Nucleus accumbens (tissue), 56 donors: ENCODE data around the gene C20orf141.
A peak's percentile ranks its signal among the peaks of the same experiment; 100 is the strongest.
"Not testable (repeated sequence)": the region's sequence is repeated elsewhere in the genome, so short reads cannot be mapped to it uniquely, and the experiment has no call there.

Experiments
- DNase-seq, 56 donors: peaks; one replicate each; lab custom pipeline; 2025; lab: John Stamatoyannopoulos, UW

Gene C20orf141

GRCh38 chr20:2799271-2799670 is 15.5 kb upstream of the C20orf141 start:
- DNase-seq: no peak

DNA sequence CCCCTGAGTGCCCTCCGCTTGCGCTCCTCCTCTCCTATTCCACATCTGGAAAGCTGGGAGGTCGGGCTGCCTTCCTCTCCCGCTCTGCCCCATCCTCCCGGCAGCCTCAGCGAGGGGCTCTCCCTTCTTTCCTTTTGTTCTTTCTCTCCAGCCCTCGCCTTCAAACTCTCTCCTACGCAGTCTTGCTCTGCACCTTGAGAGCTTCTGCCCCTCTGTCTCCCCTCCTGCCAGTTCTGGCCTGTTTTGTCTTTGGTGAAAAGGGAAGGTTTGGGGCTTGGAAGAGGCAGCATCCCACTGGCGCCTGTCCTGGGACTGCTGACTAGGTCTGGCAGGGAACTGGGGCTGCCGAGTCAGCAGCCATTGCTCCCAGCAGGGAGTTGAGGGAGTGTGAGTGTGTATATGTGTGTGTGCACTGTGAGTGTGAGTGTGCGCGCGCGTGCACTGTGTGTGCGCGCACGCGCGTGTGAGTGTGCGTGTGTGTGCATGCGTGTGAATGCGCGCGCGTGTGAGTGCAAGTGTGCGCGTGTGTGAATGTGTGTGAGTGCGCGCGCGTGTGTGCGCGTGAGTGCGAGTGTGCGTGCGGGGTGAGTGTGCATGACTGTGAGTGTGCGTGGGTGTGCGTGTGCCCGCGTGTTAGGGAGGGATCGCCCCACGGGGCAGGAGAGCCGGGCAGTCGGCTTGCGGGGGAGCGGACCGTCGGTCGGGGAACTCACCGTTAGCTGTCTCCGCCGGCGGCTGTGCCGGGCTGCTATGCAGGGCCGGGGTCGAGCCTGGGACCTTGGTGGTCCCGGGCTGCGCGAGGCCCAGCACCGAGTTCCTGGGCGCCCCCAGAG is 14.9 kb upstream of the C20orf141 start:
- peak in 1 of 56 donors; percentile 23 for DNase-seq

DNA sequence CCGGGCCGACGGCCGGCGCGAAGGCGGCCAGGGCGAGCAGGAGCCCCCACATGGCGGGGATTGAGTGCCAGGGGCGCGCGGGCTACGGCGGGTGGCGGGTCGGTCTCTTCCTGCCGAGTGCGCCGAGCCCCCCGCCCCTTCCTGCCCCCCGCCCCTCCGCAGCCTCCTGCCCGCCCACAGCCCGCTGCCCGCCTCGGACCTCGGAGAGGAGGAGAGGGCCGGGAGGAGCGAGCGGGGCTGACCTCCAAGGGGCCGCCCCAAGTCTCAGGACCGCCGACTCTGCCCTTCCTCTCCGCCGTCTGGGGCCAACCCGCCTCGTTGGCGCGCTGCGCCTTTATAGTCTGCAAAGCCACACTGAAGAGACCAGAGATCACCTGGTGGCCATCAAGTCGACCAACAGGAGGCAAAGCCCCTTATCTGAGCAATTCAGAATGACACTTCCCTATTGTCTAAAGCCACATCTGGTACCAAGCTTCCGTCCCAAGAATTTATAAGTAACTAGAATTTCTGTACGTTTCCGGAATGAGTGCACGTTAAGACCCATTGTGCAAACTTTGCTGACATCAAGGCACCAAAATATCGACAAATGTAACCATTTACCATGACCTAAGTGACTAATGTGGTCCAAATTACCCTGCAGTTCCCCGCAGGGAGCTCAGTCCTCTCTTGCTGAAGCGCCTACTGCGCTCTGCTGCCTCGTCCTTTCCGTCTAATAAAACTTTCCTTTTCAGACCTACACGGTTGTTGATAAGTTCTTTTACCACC is 14.1 kb upstream of the C20orf141 start, which contains the start of gene CPXM1:
CPXM1 (minus strand) TSS at position 107 of the 765 bp plus-strand sequence; CDS start at position 52, 55 bp downstream.
- DNase-seq: no peak

DNA sequence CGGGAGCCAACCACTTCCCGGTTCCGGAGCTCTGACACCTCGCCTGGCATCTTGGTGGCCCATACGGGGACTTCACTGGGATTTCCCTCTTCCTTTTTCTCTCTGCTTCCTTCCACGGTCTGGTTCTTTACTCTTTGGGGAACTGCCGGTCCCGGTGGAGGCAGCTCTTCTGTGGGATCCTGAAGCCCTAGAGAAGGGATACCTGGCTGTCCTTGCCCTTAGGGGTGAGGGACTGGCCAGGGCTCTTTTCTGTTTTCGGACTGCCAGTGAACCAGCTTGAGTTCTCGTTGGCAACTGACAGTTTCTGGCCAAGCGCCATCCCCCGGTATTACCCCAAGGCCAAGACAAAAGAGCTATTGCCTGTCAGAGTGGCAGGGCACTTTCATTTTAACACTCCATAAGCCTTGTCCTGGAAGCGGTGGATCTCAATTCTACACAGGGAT is 13.5 kb upstream of the C20orf141 start:
- no peak for DNase-seq

- no peak for DNase-seq
Measured at GRCh38 chr20:2804041-2804828, 10.6 kb upstream of the C20orf141 start.

DNA sequence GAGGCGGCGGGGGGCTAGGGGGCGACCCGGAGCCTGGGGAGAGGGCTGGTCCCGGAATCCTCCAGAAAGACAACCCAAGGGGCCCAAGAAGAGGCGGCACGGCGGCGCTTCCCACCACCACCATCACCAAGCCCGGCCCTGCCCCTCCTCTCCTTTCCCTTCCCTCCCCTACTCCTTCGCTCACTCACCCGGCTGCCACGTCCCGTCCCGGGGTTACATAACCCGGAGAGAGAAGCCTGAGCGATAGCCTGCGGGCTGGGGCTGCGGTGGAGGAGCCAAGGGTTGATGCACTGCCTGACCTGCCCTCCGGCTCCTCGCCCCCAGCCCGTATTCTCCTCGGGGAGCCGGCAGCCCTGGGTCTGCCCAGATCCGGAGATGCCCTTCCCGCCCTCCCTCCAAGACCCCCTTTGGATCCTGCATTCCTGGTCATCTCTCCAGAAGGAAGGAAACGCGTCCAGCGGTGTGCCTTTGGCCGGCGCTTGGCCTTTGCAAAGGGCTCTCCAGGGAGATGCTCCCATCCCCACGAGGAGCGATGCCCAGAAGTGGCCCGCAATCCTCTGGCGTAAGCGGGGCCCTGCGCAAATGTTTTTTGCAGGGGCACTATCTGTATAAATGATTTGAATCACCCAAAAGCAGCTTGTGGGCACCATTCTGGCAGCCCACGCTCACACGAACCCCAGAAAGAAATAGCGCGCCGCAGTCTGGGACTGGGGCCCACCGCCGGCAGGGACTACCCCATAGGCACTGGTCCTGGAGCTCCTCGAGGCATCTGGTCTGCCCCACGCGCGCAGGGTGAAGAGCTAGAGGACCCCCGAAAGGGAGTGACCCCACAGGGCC is 9.7 kb upstream of the C20orf141 start:
- DNase-seq: no peak

DNA sequence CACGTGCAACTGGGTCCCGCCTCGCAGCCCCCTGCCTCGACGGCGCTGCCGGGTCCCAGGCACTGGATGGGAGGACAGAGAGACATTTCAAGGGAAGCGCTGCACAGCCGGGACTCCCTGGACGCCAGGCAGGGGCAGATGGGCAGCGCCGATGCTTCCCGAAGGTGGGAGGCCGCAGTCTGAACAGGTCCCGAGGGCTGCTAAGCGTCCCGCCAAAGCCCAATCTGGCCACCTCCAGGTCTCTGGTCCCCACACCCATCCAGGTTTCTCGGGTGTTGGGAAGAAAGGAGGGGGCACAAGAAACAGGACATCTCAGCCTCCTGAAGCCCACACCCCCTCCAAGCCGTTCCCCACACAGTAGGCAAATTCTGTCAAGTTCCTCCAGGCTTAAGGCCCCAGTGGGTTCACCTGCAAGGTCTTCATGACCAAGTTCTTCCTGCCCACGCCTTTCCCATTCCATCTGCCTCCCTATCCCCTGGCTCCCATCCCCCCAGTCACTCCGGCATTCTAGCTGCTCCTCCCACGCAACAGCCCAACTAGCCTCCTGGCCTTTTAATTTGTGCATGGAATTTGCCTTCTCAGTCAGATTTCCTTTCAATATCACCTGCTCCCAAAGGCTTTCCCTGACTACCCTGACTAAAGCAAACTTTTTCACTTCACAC is 9.0 kb upstream of the C20orf141 start:
- no peak for DNase-seq

- DNase-seq: no peak
Measured at GRCh38 chr20:2806351-2806701, 8.5 kb upstream of the C20orf141 start.

- DNase-seq: no peak
Measured at GRCh38 chr20:2807019-2807418, 7.8 kb upstream of the C20orf141 start.

GRCh38 chr20:2807929-2808328 is 6.9 kb upstream of the C20orf141 start:
- not testable (repeated sequence) for DNase-seq

DNA sequence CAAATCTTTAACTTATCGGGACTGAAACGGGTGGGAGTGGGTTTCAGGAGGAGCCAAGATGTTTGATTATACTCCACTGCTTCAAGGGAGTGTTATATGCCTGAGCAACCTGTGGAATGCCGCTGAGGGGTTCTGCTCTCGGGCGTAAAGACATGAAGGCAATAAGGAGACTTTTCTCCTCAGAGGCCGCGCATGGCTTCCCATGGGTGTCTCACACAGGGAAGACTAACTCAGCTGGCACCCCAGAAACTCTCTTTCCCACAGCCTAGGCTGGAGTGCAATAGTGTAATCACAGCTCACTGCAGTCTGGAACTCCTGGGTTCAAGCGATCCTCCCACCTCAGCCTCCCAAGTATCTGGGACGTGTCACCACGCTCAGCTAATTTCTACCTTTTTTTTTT is 5.1 kb upstream of the C20orf141 start:
- no peak for DNase-seq

DNA sequence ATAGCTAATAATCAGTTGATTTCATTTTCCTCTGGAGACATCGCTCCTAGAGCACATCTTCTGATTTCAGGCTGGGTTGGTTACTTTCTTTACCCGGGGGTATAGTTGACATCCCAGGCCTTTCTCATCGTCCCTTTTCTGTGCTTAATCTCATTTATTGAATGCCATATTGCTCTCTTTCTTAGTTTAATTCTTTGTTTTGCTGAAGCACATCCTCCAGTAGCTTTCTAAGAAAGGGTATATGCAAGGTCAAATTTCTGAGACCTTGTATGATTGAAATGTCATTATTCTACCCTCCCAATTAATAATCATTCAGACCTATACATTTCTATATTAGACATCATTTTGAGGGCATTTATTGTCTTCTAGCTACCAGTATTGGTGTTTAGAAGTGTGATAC is 2.6 kb upstream of the C20orf141 start:
- DNase-seq: no peak

DNA sequence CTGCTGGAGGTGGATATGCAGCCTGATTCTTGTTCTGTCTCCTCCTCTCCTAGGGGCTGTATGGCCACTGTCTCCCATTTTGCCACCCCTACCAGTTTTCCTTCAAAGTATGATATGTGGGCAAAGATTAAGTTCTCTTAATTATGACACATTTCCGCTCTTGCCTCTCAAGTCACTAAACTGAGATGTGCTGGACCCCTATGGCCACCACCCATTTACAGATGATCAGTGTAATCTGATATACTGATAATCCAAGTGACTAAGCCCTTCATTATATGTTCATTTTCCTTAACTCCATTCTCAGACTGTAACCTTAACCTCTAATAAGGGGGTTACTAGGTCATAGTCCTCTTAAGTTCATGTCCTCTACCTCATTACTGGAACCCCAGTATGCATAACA is 711 bp upstream of the C20orf141 start:
- DNase-seq: no peak

GRCh38 chr20:2815242-2815900 is 584 bp downstream of the C20orf141 start:
- no peak for DNase-seq

- DNase-seq: no peak
Measured at GRCh38 chr20:2816030-2816582, 1.3 kb downstream of the C20orf141 start, which contains the start of gene TMEM239. Gene TMEM239 (plus strand): TSS chr20:2816364. CDS start chr20:2816555, 191 bp downstream.

DNA sequence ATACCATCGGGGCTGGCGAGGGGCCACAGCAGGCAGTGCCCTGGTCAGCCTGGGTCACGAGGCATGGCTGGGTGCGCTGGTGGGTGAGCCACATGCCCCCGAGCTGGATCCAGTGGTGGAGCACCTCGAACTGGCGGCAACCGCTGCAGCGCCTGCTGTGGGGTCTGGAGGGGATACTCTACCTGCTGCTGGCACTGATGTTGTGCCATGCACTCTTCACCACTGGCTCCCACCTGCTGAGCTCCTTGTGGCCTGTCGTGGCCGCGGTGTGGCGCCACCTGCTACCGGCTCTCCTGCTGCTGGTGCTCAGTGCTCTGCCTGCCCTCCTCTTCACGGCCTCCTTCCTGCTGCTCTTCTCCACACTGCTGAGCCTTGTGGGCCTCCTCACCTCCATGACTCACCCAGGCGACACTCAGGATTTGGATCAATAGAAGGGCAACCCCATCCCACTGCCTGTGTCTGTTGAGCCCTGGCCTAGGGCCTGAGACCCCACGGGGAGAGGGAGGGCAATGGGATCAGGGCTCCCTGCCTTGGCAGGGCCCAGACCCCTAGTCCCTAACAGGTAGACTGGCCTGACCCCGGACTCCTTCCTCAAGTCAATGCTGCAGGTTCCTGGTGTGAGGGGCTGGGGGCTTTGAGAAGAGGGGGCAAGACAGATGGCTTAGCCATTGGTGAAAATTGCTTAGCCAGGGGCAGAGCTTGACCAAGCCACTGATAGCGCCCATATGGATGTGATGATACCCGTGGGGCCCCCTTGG is 2.0 kb downstream of the C20orf141 start:
- DNase-seq: no peak

DNA sequence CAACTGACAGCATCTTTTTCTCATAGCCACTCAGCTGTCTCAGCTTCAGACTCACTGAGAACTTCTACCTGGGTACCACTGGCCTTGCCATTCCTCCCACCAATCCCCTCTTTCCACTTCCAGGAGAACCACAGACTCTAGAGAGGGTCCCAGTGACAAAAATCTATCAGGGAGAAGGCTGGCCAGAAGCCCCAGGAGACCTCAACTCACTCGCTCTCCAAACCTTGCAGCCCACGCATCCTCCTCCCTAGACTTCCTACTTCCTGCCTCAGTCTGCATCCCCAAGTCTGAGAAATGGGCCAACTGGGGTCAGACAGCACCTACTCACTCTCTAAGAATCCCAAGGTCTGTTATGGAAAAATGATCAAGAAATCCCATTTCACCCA is 2.5 kb downstream of the C20orf141 start:
- no peak for DNase-seq
